GM21825 (cell line): ENCODE results near the gene SLC25A39.
"Not testable (repeated sequence)": the region's sequence is repeated elsewhere in the genome, so short reads cannot be mapped to it uniquely, and the experiment has no call there.

Experiments used
- ATAC-seq: cut with Tn5 transposase; IDR thresholded peaks from one replicate; pipeline ENCODE4 v1.9.1; 2021; ENCODE audit warnings: mild to moderate bottlenecking, moderate library complexity; ENCODE audit not compliant: unreplicated experiment

The SLC25A39 gene

DNA sequence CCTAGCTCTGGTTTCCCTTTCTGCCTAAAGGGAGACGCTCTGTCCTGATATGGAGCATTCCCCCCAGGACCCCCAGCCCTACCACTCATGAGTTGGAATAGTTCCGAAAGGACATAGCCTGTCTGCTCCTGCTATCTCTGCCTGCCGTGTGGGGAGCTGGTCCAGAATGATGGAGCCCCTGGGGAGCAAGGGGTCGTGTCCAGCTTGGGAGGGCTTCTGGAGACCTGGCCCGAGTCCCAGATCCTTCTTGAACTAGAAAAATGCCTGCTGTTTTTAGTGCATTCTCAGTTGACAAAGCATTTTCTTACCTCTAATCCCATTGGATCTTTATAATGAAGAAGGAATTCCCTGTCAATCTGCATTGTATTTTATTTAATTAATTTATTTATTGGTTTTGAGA is 11.3 kb upstream of the SLC25A39 start:
- no peak for ATAC-seq

DNA sequence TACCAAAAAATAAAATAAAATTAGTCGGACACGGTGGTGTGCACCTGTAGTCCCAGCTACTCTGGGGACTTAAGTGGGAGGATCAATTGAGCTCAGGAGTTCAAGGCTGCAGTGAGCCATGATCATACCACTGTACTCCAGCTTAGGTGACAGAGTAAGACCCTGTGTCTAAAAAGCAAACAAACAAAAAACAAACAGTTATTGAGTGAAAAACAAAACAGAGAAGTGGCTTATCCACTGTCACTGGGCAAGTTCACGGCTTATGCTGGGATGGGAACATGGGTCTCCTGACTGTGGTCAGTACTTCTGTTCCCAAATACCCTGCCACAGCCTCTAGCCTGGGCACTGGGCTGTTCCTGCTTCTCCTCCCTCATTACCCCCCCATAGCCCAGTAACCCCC is 10.9 kb upstream of the SLC25A39 start:
- no peak for ATAC-seq

DNA sequence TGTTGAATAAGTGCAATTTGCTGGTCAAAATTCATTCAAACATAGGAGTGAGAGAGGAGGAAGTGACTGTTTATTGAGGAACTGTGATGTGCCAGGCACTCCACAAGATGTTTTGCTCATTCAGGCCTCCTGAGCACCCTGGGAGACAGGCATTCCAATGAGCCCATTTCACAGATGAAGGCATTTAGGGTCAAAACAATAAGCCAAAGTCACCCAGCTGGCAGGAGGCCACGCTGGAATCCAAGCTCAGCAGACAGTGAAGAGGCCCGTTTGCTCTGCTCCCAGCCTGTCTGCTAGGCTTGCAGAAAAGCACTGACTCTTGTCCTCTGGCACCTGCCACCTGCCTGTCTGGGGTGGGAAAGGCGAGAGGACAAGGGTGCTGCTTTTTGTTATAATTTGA is 10.1 kb upstream of the SLC25A39 start:
- ATAC-seq = no peak

DNA sequence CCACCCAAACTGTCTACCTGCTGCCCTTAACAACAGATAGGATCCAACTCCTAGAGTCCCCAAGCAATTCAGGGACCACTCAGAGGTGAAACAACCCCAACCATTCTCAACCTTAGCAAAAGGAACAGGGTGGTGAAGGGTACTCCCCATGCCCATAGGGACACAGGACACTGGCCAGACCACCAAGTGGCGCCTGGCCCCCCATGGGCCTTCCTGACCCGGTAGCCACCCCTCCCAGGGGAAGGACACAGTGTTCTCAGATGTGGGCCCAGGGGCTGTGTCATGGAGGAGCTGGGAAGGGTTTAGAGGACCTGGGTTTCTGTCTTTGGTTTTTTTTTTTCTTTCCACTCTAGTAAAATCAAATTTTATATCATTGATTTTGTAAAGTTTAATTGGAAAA is 9.7 kb upstream of the SLC25A39 start:
- ATAC-seq = no peak

DNA sequence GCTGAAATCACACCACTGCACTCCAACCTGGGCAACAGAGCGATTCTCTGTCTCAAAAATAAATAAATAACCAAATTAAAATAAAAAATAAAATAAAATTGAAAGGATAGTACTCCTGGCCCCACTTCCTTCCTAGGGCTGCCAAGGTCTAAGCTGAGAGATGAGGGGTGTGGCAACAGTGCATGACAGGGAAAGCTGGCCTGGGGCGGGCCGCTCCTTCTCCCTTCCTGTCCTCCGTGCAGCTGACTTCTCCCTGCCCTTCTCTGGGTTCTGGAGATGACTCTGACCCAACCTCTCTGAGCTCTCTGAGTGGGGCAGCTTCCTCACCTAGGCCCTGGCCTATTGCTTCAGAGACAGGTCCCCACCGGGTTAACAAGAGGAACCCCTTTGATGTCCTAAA is 8.7 kb upstream of the SLC25A39 start:
- ATAC-seq = no peak

DNA sequence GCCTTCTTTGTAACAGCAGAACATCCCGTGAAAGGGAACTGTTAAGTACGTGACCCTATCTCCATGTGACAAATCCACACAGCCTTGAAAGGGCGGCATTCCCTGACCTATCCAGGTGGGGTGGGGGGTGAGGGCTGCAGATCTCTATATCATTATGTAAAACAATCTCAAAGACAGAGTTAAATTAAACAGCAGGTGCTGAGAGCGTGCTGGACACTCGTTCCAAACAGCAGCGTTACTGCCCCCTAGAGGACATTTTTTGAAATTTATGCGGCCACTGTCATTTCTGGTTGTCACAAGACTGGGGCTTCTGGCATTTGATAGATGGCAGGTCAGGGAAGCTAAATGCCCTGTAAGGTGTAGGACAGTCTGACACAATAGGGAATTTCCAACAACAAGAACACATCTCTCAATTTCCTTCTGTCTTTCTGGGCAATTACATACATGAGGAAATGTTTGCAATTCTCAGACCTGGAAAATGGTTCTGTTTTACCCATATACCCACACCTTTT is 6.7 kb upstream of the SLC25A39 start:
- ATAC-seq = no peak

DNA sequence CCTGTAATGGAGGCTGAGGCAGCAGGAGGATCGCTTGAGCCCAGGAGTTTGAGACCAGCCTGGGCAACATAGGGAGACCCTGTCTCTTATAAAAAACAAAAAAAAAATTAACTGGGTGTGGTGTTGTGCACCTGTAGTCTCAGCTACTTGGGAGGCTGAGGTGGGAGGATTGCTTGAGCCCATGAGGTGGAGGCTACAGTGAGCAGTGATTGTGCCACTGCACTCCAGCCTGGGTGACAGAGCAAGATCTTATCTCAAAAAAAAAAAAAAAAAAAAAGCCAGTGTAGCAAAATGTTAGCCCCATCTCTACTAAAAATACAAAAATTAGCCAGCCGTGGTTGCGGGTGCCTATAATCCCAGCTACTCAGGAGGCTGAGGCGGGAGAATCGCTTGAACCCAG is 5.6 kb upstream of the SLC25A39 start:
- not testable (repeated sequence) for ATAC-seq

DNA sequence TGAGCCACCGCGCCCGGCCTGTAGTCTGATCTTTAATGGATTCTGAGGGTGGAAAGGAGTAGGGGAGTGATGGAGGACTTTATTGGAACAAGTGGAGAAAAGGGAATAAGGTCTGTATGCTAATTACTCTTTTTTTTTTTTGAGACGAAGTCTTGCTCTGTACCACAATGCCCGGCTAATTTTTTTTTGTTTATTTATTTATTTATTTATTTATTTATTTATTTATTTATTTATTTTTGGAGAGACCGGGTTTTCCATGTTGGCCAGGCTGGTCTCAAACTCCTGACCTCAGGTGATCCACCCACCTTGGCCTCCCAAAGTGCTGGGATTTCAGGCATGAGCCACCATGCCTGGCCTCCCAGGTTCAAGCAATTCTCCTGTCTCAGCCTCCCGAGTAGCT is 4.9 kb upstream of the SLC25A39 start:
- ATAC-seq = not testable (repeated sequence)

DNA sequence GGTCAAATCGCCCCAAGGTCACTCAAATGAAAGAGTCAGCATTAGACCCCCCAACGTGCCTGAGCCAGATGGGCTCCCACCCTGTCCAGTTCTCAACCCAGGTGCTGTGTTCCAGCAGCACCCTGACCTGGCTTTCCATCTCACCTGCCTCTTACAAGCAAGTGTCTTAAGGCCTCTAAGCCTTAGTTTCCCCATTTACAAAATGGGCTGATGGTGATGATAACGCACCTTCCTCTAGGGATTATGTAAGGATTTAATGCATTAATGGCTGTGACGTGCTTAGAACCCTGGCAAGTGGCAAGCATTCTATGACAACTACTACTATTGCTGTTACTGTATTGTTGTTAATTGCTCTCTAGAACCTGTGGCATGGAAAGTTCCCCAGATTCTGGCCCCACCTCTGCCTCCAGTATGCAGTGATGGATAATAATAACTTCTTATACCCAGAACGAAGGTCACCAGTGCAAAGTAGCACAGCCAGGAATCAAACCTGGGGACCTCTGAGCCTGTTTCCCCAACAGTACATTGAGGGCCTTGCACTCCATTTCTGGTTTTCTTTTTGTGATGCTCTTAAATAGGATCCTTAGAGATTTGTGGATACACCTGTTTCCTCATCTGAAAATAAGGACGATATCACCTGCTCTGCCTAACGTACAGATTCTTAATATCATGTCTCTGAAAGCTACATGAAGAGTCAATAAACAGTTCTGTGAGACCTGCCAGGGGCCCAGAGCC is 3.3 kb upstream of the SLC25A39 start:
- no peak for ATAC-seq

DNA sequence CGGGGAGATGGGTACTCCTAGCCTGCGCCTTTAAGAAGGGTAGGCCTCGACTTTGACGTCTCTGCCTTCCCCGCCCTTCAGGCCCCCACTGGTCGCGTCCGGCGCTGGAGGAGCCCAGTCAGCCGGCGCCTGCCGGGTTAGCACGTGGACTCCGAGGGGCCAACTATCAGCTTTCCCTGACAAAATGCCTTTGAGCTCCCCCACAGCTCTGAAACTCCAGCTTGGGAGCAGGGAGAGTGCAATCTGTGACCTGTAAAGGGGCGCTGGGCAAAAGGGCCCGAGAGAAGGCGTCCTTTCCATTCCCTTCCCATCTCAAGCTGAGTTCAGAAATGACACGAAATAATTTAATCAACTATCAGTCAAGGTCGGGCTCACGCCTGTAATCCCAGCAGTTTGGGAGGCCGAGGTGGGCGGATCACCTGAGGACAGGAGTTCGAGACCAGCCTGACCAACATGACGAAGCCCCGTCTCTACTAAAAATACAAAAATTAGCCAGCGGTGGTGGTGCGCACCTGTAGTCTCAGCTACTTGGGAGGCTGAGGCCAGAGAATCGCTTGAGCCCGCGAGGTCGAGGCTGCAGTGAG is 2.3 kb upstream of the SLC25A39 start:
- ATAC-seq = peak; percentile 41

DNA sequence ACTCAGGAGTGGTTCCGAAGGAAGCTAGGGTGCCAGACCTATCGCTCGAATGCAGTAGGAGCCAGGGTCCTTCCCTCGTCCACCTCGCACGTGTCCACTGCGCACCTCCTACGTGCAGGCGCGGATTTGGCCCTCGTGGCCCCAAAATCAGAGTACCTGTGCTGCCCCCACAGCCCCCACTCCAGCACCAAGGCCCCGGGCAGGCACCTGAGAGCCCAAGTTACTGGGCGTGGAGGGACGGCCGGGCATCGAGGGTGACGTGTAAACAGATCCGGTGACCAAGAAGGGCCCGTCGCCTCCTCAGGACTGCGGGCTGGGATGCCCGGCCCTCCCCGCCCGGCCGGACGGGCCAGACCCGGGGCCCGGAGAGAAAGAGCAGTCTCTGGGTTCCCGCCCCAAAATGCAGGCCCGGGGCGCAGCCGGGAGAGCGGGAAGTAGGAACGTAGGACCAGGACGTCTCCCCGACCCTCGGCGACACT is 492 bp downstream of the SLC25A39 start:
- no peak for ATAC-seq

DNA sequence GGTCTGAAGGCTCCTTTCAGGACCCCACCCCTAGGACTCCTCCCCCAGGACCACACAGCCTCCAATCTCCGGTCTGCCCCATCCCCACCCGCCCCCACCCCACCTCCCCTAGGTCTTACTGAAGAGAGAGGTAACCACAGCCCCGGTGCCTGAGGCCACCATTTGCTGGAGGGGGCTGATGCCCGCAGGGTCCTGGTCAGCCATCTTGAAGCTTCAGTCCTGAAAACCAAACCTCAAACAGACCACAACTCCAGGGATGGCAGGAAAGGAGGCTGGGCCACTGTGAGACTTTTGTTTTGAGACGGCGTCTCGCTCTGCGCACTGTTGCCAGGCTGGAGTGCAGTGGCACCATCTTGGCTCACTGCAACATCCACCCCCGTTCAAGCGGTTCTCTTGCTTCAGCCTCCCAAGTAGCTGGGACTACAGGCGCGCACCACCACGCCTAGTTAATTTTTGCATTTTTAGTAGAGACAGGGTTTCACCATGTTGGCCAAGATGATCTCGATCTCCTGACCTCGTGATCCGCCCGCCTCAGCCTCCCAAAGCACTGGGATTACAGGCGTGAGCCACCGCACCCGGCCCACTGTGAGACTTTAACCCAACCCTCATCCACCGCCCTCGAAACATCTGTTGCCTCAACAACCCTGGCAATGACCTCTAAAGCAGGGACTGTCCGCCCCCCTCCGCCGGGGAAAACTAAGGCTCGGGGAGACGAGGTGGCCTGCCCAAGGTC is 1.1 kb downstream of the SLC25A39 start:
- ATAC-seq = no peak

DNA sequence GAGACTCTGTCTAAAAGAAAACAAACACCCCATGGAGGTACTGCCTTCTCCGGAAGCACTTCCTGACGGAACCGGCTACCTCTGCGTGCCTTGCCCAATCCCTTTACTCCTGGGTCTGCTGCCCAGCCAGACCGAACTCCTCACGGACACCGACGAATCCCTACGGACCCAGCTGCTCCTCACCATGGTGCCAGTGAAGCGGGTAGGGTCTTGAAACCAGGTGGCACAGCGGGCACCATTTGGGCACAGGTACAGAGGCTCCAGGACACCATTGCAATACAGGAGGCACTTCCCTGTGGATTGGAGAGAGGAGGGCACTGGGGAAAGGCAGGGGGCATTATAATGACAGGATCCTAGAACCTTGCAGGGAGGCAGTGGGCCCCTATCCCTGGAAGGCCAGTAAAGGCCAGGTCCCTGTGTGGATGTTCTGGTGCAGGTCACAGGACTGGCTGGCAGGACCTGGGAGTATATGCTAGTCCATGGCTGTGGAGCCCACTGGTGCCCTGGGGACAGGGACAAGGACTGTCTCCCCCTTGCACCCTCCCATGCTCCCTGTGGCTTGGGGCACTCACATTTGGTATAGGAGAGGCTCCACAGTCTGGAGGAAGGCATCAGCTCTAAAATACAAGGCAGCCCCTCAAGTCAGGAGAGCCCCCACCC is 2.3 kb downstream of the SLC25A39 start:
- no peak for ATAC-seq

DNA sequence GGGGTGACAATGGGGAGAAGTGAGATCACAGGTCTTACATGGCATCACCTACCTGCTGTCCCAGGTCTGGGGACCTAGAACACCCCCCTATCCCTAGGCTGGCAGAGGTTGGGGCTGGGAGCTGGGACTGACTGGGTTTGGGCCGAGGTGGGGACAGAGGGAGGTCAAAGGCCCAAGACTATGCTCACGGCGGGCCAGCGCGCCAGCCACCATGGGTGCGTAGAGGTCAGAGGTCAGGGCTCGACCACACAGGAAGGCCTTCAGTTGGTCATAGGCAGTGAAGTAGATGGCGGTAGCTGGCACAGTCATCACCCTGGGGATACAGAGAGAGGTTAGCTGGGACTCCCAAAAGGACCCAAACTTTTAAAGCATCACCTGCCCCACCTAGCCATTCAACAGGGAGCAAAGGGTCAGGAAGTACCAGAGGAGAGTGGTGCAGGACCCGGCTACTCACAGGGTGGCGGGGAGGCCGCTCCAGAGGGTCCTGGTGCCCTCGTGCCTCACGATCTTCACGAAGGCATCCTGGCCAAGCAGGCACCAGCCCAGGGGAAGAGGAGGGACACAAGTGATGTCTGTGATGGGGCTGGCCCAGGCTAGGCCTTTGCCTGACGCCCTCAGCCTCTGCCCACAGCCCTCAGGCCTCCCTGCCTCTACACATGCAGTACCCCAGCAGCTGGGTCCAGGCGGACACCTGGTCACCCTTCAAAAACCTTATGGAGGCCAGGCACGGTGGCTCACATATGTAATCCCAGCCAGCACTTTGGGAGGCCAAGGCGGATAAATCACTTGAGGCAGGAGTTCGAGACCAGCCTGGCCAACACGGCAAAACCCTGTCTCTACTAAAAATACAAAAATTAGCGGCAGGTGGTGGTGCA is 3.1 kb downstream of the SLC25A39 start:
- ATAC-seq = no peak

DNA sequence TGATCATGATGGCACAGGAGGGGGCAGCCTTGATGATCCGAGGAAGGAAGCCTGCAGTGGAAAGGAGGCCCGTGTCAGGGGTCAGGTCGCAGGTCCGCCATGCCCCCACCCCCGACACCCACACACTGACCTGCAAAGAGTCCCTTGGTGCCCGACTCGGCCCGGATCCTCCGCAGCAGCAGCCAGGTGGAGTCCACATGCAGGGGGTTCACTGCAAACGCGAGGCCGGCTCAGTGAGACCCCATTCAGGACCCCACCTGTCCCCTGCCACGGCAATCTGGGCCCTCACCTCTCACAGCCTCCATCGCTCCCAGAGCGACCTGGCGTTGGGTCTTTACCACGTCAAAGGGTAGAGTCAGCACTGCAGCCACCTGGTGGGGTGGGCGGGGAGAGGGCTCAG is 4.6 kb downstream of the SLC25A39 start:
- ATAC-seq = no peak

DNA sequence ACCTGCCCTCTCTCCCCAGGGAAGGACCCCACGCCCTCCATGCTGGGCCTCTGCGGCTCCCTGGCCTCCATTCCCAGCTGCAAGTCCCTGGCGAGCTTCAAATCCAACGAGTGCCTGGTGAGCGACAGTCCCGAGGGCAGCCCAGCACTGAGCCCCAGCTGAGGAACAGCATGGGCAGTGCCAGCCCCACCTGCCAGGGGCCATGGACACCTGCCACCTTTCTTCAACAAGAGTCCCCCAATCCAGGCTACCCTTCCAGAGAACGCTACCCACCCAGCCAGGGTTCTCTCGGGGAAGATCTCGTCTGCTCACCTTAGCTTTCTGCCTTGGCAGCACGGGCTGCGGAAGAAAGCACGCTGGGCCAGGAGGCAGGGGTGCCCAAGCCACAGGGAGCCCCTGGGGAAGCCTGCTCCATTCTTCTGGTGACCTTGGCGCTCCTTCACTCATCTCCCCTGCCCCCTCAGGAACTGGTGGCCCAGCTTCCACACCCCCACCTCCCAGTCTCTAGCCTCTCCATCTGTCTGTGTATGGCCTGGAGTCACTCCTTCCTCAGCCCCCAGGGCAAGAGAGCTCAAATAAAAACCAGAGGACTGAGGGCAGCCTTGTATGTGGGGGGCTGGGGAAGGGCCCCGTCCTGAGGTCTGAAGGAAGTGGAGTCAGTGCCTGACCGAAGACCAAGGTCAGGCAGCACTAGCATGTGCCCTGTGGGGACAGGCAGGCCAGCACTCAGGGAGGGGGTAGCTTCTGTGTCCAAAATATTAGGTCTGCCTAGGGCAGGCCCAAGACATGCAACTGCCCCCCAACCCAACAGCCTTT is 6.3 kb downstream of the SLC25A39 start:
- ATAC-seq = no peak

DNA sequence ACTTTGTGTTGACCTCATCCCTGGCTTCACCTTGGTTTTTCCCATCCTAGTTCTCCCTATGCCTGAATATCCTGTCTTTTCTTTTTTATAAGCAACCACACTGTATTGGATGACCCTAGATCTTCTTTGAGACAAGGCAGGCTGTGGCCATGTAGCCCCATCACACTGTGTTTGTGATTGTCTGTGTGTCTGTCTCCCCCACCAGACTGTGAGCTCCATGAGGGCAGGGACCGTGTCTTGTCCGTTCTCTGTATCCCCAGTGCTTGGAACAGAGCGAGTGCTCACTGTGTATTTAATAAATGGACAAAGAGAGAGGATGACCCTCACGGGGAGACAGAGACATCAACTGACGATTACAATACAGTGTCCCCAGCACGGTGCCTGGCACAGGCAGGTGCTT is 7.1 kb downstream of the SLC25A39 start:
- no peak for ATAC-seq

DNA sequence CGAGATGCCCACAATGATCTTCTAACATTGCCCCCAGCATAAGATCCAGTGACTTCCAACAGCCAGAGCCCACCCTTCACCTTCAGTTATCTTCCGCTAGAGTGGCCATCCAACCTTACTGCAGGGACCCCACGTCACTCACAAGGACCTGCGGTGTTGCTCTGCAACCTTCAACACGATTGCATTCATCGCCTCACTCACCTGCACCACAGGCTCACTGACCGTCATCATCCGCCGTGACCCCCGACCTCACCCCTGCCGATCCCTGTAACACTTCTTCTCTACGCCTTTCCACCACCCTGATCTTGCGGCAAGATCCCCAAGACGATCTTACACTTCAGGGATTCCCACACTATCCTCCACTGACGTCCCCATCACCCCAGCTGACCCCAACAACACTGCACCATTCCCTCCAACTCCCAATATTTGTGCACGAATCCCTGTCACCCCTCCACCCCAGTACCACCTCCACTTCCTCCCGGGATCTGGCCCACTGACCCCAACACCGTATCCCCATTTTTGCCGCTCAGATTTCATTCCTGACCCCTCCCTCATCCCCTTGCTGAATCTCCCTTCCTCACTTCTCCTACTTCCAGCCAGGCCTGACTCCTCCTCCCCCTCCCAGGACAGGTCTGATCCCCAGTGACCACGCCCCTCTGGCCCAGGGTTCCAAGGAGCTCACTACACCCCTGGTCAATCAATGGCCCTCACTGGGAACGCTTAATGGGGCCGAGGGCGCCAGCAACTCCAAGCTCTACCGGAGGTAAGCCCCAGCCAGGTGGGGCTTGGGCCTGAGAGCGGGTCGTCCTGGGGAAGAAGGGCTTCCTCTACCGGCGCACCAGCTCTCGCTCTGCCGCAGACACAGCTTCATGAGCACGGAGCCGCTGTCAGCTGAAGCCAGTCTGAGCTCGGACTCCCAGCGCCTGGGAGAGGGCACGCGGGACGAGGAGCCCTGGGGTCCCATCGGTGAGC is 8.6 kb downstream of the SLC25A39 start:
- no peak for ATAC-seq
